Nephron (organoid): ENCODE data around the gene ZNF618.

ENCODE experiments used
- H3K27ac Mint-ChIP-seq, 3 experiments: 2 replicates each; pipeline ENCODE4 v1.8.0; 2020; ENCODE audit warnings: mixed read lengths in 3 of 3, mild to moderate bottlenecking in 2 of 3, moderate library complexity in 1 of 3
- H3K27me3 Mint-ChIP-seq: 2 replicates; pipeline ENCODE4 v1.8.0; 2021; ENCODE audit warnings: low read depth, mild to moderate bottlenecking, moderate library complexity, mixed read lengths
- H3K36me3 Mint-ChIP-seq: 2 replicates; pipeline ENCODE4 v1.8.0; 2020; ENCODE audit warnings: low read depth, mixed read lengths
- H3K4me1 Mint-ChIP-seq: 2 replicates; pipeline ENCODE4 v1.8.0; 2020; ENCODE audit warnings: mixed read lengths
- H3K4me3 Mint-ChIP-seq, 3 experiments: 2 replicates each; pipeline ENCODE4 v1.8.0; 2020; ENCODE audit warnings: mild to moderate bottlenecking in 3 of 3, mixed read lengths in 3 of 3, moderate library complexity in 2 of 3
- H3K9me3 Mint-ChIP-seq: 2 replicates; pipeline ENCODE4 v1.8.0; 2020; ENCODE audit warnings: mixed read lengths
- TF ChIP-seq, protein P1 (sequence below), 3 experiments: fragments of 200-600 bp; sonication (generic); IDR thresholded peaks; one replicate each; pipeline ENCODE4 v1.5.0; 2021; ENCODE audit warnings: antibody characterized with exemption in 3 of 3; ENCODE audit not compliant: unreplicated experiment in 3 of 3

ZNF618 gene

DNA sequence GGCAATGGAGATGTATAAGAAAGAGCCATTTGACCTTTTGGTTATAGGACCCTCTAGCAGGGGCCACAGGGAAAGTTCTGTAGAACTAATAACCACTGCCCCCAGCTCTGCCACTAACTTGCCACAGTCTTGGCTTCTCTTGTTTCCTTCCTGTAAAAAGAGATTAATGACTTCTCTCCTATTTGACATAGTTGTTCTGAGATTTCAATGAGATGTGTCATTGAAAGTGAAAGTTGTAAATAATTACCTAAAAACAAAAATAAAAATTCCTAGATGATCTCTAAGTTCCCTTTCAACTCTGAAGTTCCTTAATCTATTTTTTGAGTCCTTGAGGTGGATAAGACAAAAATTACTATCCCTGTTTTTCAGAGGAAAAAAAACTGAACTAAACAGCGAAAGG lies 224.4 kb downstream of the ZNF618 start:
- Mint-ChIP-seq H3K4me3 (peak overlapping the region in 2 of 3 experiments; percentile 39 to 90), H3K4me1 (peaks cover 35% of the 10 kb centered on the region), H3K27ac (peak overlapping the region; percentile 96 to 99 (median 98)), H3K27me3 (peaks cover 49% of the 10 kb centered on the region), H3K36me3 (peaks cover 16% of the 10 kb centered on the region), H3K9me3 (peaks cover 14% of the 10 kb centered on the region)
- TF ChIP-seq, protein P1, sequence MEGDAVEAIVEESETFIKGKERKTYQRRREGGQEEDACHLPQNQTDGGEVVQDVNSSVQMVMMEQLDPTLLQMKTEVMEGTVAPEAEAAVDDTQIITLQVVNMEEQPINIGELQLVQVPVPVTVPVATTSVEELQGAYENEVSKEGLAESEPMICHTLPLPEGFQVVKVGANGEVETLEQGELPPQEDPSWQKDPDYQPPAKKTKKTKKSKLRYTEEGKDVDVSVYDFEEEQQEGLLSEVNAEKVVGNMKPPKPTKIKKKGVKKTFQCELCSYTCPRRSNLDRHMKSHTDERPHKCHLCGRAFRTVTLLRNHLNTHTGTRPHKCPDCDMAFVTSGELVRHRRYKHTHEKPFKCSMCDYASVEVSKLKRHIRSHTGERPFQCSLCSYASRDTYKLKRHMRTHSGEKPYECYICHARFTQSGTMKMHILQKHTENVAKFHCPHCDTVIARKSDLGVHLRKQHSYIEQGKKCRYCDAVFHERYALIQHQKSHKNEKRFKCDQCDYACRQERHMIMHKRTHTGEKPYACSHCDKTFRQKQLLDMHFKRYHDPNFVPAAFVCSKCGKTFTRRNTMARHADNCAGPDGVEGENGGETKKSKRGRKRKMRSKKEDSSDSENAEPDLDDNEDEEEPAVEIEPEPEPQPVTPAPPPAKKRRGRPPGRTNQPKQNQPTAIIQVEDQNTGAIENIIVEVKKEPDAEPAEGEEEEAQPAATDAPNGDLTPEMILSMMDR (IDR thresholded peaks at IDR 0.05; ENCODE audit: unreplicated experiment in 3 of 3), result no peak

DNA sequence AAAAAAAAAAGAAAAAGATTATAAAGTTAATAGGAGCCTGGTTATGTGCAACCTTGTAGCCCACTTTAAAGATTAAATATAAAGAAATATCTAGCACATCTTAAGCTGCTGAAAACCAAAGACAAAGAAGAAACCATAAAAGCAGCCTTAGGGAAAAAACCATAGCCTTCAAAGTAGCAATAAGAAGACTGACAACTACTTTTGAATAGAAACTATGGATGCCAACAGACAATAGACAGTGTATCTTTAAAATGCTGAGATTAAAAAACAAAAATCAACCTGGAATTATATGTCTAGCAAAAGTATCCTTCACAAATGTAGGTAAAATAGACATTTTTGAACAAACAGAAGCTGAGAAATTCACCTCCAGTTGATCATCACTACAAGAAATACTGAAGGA lies 226.4 kb downstream of the ZNF618 start:
- TF ChIP-seq, protein P1 (IDR thresholded peaks at IDR 0.05; ENCODE audit: unreplicated experiment in 3 of 3), result no peak
- peaks cover 14% of the 10 kb centered on the region for H3K9me3 Mint-ChIP-seq
- H3K4me3 Mint-ChIP-seq, result no peak overlapping the region
- peaks cover 11% of the 10 kb centered on the region for H3K36me3 Mint-ChIP-seq
- H3K27me3 Mint-ChIP-seq, result peaks cover 34% of the 10 kb centered on the region
- peak overlapping the region in 1 of 3 experiments; percentile 37 for H3K27ac Mint-ChIP-seq
- peaks cover 24% of the 10 kb centered on the region for H3K4me1 Mint-ChIP-seq

DNA sequence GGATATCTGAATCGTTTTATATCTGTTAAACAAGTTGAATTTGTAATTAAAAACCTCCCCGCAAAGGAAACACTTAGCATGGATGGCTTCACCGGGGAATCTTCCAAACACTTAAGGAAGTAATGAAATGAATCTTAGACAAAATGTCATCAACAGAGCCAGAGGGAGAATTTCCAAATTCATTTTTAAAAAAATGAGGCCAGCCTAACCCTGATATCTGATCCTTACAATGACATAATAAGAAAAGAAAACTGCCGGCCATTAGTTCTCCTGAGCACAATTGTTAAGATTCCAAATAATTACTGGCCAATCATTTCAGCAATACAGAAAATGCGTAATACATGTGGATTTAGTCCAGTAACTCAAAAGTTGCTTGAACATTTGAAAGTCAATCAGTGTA lies 229.1 kb downstream of the ZNF618 start:
- peaks cover 9% of the 10 kb centered on the region for H3K36me3 Mint-ChIP-seq
- peaks cover 26% of the 10 kb centered on the region for H3K27me3 Mint-ChIP-seq
- peaks cover 8% of the 10 kb centered on the region for H3K4me1 Mint-ChIP-seq
- no peak overlapping the region for H3K4me3 Mint-ChIP-seq
- no peak overlapping the region for H3K27ac Mint-ChIP-seq
- H3K9me3 Mint-ChIP-seq, result peaks cover 14% of the 10 kb centered on the region
- TF ChIP-seq, protein P1 (IDR thresholded peaks at IDR 0.05; ENCODE audit: unreplicated experiment in 3 of 3), result no peak
